HepG2 (cell line): ENCODE data around the gene CASZ1. TPM values are rescaled to one million over a fixed set of nuclear protein-coding genes. Genes with fewer than 3 reads are reported as not detected.

ENCODE experiments used
- ATAC-seq: fragments of 200-7000 bp; cut with Tn5 transposase; 3 replicates; pipeline ENCODE4 v1.9.1; 2020; ENCODE audit warnings: mild to moderate bottlenecking, moderate library complexity
- BruUV-seq: library from RNA; stranded (reverse); fragments of 400-500 nt; replicated peaks from 2 replicates; lab custom pipeline; 2021; lab: Mats Ljungman, UMichigan
- CTCF ChIA-PET: fragments of 300-600 bp; formaldehyde crosslinking; extraction: SDS; loops from one replicate; lab custom pipeline; 2021; ENCODE audit warnings: low total read pairs, inconsistent platforms, low intra/inter-chr PET ratio; lab: Yijun Ruan, JAX
- POLR2A ChIA-PET: fragments of 350-600 bp; sonication (Branson Sonifier 250); formaldehyde crosslinking; loops from one replicate; lab custom pipeline; 2020; ENCODE audit warnings: antibody characterized with exemption, inconsistent platforms; lab: Yijun Ruan, JAX
- DNase-seq: peaks from one replicate; pipeline ENCODE4 v3.0.0-alpha.2; 2015; ENCODE audit warnings: low spot score
- FAIRE-seq: peaks from 3 replicates; lab custom pipeline; 2011; peaks lifted over from hg19 to GRCh38; lab: Jason Lieb, UNC
- H2AFZ ChIP-seq: one replicate; pipeline ENCODE4 v1.6.1; 2011; ENCODE audit warnings: low read length, inconsistent platforms
- H3K27ac ChIP-seq: fragments of 300-600 bp; 3 replicates; pipeline ENCODE4 v1.8.0; 2011; ENCODE audit warnings: mixed run types, mild to moderate bottlenecking, mixed read lengths, low read length, inconsistent platforms; ENCODE audit not compliant: insufficient read depth; ENCODE audit errors: extremely low read length
- H3K27me3 ChIP-seq, 2 experiments: fragments of 200-600 bp in 1 of 2; 2 replicates in 1 of 2; 3 replicates in 1 of 2; pipeline versions ENCODE4 v1.6.0 to v1.8.0; 2011; ENCODE audit warnings: low read length in 2 of 2, mild to moderate bottlenecking in 2 of 2, moderate library complexity in 2 of 2, inconsistent platforms in 1 of 2; ENCODE audit not compliant: insufficient read depth in 2 of 2, control insufficient read depth in 1 of 2
- H3K36me3 ChIP-seq, 2 experiments: fragments of 200-600 bp in 1 of 2; replicated peaks in 1 of 2; 2 replicates in 1 of 2; 3 replicates in 1 of 2; pipeline versions ENCODE4 v1.5.1 to v1.8.0; 2011; ENCODE audit warnings: low read length in 2 of 2, inconsistent platforms in 1 of 2; ENCODE audit not compliant: insufficient read depth in 2 of 2, control insufficient read depth in 1 of 2
- H3K4me1 ChIP-seq: 2 replicates; pipeline ENCODE4 v1.5.1; 2012; ENCODE audit warnings: low read length, inconsistent platforms; ENCODE audit not compliant: insufficient read depth
- H3K4me2 ChIP-seq: 2 replicates; pipeline ENCODE4 v1.6.0; 2011; ENCODE audit warnings: low read depth, low read length, inconsistent platforms
- H3K4me3 ChIP-seq, 3 experiments: fragments of 200-600 bp in 1 of 3; sonication (generic), shearing (Covaris generic) in 1 of 3; replicated peaks in 1 of 3; 2 replicates each; pipeline ENCODE4 v1.5.1; 2011 to 2016; ENCODE audit warnings: low read length in 3 of 3, inconsistent platforms in 2 of 3, low read depth in 2 of 3, mild to moderate bottlenecking in 2 of 3, control low read depth in 1 of 3, mixed read lengths in 1 of 3; ENCODE audit not compliant: insufficient read depth in 1 of 3
- H3K79me2 ChIP-seq: one replicate; pipeline ENCODE4 v1.6.1; 2011; ENCODE audit warnings: low read length, inconsistent platforms; ENCODE audit not compliant: insufficient read depth
- H3K9ac ChIP-seq: 2 replicates; pipeline ENCODE4 v1.6.0; 2011; ENCODE audit warnings: mild to moderate bottlenecking, low read depth, low read length, inconsistent platforms; ENCODE audit not compliant: insufficient read depth
- H3K9me3 ChIP-seq: 2 replicates; pipeline ENCODE4 v1.5.1; 2012; ENCODE audit warnings: mild to moderate bottlenecking, low read length
- H4K20me1 ChIP-seq: 2 replicates; pipeline ENCODE4 v1.6.0; 2011; ENCODE audit warnings: inconsistent platforms, mild to moderate bottlenecking, low read length, moderate library complexity; ENCODE audit not compliant: insufficient read depth
- GATAD1 ChIP-seq: IDR thresholded peaks from 2 replicates; pipeline ENCODE4 v1.6.1; 2016; ENCODE audit warnings: missing genetic modification reagents, missing compliant biosample characterization
- HCFC1 ChIP-seq: fragments of 150-350 bp; IDR thresholded peaks from 2 replicates; pipeline ENCODE4 v1.6.1; 2014; ENCODE audit warnings: low read depth, low read length
- POLR2A ChIP-seq, 2 experiments: IDR thresholded peaks; 2 replicates each; pipeline ENCODE4 v1.6.1; 2011; ENCODE audit warnings: low read depth in 2 of 2, low read length in 2 of 2, mild to moderate bottlenecking in 1 of 2, moderate library complexity in 1 of 2; ENCODE audit not compliant: insufficient read depth in 1 of 2
- ZBTB7A ChIP-seq: sonication (generic); formaldehyde crosslinking; IDR thresholded peaks from 2 replicates; pipeline ENCODE4 v1.8.0; 2022; ENCODE audit warnings: mild to moderate bottlenecking, missing genetic modification reagents
- ZFP36L2 ChIP-seq: sonication (generic); formaldehyde crosslinking; IDR thresholded peaks from 2 replicates; pipeline ENCODE4 v1.4.0; 2020; ENCODE audit warnings: missing genetic modification reagents
- ZNF12 ChIP-seq: sonication (generic); formaldehyde crosslinking; IDR thresholded peaks from 2 replicates; pipeline ENCODE4 v1.5.0; 2020; ENCODE audit warnings: missing genetic modification reagents
- ZNF121 ChIP-seq: sonication (generic); formaldehyde crosslinking; IDR thresholded peaks from 2 replicates; pipeline ENCODE4 v1.5.0; 2020; ENCODE audit warnings: mild to moderate bottlenecking, missing genetic modification reagents
- ZNF709 ChIP-seq: sonication (generic); formaldehyde crosslinking; IDR thresholded peaks from 2 replicates; pipeline ENCODE4 v1.5.0; 2020; ENCODE audit warnings: mild to moderate bottlenecking, missing genetic modification reagents
- WGBS: methylation state at CpG from one replicate; pipeline ENCODE4 v1.1.6; 2017; ENCODE audit warnings: low lambda C conversion rate; 5-methylcytosine and 5-hydroxymethylcytosine counted together
- in situ Hi-C: cut with HindIII; loops from 2 replicates; pipeline ENCODE4 v1.10.0; 2017; ENCODE audit warnings: low pct_unique_long_range_greater_than_20kb; ENCODE audit not compliant: extremely low pct_ligation_motif_present
- intact Hi-C: fragments of 100-400 bp; cut with micrococcal nuclease; formaldehyde crosslinking; loops from one replicate; pipeline ENCODE4 v1.10.0; 2022; ENCODE audit not compliant: unreplicated experiment
- polyA plus RNA-seq, 8 experiments: library from polyadenylated mRNA; depleted of rRNA in 3 of 8; stranded (reverse) in 7 of 8; unstranded in 1 of 8; fragments of >200 nt; fragmentation: Illumina TruSeq in 4 of 8; extraction: Trizol in 4 of 8; gene quantifications; 2 replicates each; pipeline versions ENCODE4 v1.2.1 to v1.2.3, GENCODE V29; 2011 to 2016; ENCODE audit warnings: low read depth in 4 of 8, missing spikeins in 1 of 8, mixed read lengths in 1 of 8; ENCODE audit not compliant: insufficient read depth in 1 of 8
- total RNA-seq, 5 experiments: library from RNA; depleted of rRNA; stranded (reverse); fragments of >200 nt; fragmentation: Illumina TruSeq; extraction: Trizol; gene quantifications; 2 replicates each; pipeline ENCODE4 v1.2.3, GENCODE V29; 2016; ENCODE audit warnings: low read depth in 1 of 5
- TF ChIP-seq, protein P1 (sequence below): sonication (generic); formaldehyde crosslinking; IDR thresholded peaks from 2 replicates; pipeline ENCODE4 v1.5.0; 2020; ENCODE audit warnings: mild to moderate bottlenecking, missing genetic modification reagents
- TF ChIP-seq, protein P2 (sequence below): IDR thresholded peaks from 2 replicates; pipeline ENCODE4 v1.6.1; 2016; ENCODE audit warnings: missing compliant biosample characterization, missing genetic modification reagents, borderline replicate concordance
- TF ChIP-seq, protein P3 (sequence below): sonication (generic); formaldehyde crosslinking; IDR thresholded peaks from 2 replicates; pipeline ENCODE4 v1.9.0; 2021; ENCODE audit warnings: missing genetic modification reagents, borderline replicate concordance

The CASZ1 gene
- total and polyA plus RNA-seq, 2 of the 13 experiments (the other 11 are each of a cell fraction or from before 2014, with no cell fraction given), result 1.9 to 3.7 TPM

DNA sequence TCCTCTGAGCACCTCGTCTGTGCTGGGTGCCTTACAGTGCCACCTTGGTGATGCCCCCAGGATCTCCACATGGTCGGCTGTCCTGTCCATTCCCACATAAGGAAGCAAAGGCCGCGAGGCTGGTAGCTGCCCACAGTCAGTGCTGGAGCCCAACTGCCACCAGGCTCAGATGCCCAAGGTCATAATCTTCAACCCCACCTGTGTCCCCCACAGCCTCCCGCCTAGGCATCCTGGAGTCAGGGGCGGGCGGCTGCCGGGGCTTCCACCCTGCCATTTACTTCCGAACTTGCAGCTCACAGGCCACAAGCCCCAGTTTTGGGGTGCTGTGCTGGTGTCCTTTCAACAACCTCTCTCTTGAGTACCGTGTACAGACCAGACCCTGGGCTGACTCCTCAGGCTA, 126.3 kb downstream of the CASZ1 start:
- H3K4me3 ChIP-seq, result no peak overlapping the region
- no peaks in the 10 kb centered on the region for H3K36me3 ChIP-seq
- DNase-seq, result no peak
- intact Hi-C loops (no loop called here), in situ Hi-C loops (no loop called here)
- H3K4me2 ChIP-seq, result no peak overlapping the region
- no peak for TF ChIP-seq HCFC1
- H3K27ac ChIP-seq, result no peak overlapping the region
- H3K4me1 ChIP-seq, result peaks cover 21% of the 10 kb centered on the region
- H3K27me3 ChIP-seq, result no peaks in the 10 kb centered on the region
- FAIRE-seq, result no peak
- H2AFZ ChIP-seq, result no peak overlapping the region
- no peaks in the 10 kb centered on the region for H4K20me1 ChIP-seq
- BruUV-seq, result no TSS peak
- no peak overlapping the region for H3K9ac ChIP-seq
- no peak for ATAC-seq
- no peaks in the 10 kb centered on the region for H3K9me3 ChIP-seq
- ChIA-PET POLR2A (no interaction called here), CTCF (no interaction called here)
- WGBS, result 100% methylated on average over 1 of the region's 10 CpGs
- H3K79me2 ChIP-seq, result no peaks in the 10 kb centered on the region

DNA sequence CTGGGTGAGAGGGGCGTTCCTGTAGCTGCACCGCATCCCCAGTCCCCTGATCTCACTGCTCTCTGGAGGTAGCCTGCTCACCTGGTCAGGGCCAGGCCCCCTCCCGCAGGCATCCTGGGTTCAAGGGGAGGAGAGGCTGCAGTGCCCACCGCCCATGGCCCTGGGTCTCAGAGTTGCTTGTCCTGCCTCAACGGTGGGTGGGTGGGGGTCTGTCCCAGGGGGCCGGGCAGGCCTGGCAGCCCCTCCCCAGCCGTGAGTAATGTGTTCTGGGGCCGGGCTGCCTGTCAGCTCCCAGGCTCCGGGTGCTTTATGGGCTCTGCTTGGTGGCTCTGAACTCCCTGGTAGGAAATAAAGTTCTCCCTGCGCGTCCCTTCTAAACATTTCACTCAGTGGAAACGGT, 126.9 kb downstream of the CASZ1 start:
- no peak for FAIRE-seq
- H3K9me3 ChIP-seq, result no peaks in the 10 kb centered on the region
- TF ChIP-seq ZNF121 (CRISPR knock-in tag) (no peak), ZBTB7A (CRISPR knock-in tag) (no peak), ZNF12 (CRISPR knock-in tag) (no peak), ZFP36L2 (CRISPR knock-in tag) (no peak), POLR2A (IDR thresholded peaks at IDR 0.05; ENCODE audit: insufficient read depth in 1 of 2, low read depth in 2 of 2, low read length in 2 of 2) (no peak), ZNF709 (CRISPR knock-in tag) (no peak), GATAD1 (no peak)
- TF ChIP-seq, protein P1, sequence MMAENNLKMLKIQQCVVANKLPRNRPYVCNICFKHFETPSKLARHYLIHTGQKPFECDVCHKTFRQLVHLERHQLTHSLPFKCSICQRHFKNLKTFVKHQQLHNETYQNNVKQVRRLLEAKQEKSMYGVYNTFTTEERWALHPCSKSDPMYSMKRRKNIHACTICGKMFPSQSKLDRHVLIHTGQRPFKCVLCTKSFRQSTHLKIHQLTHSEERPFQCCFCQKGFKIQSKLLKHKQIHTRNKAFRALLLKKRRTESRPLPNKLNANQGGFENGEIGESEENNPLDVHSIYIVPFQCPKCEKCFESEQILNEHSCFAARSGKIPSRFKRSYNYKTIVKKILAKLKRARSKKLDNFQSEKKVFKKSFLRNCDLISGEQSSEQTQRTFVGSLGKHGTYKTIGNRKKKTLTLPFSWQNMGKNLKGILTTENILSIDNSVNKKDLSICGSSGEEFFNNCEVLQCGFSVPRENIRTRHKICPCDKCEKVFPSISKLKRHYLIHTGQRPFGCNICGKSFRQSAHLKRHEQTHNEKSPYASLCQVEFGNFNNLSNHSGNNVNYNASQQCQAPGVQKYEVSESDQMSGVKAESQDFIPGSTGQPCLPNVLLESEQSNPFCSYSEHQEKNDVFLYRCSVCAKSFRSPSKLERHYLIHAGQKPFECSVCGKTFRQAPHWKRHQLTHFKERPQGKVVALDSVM (CRISPR knock-in tag), result no peak
- TF ChIP-seq, protein P2, sequence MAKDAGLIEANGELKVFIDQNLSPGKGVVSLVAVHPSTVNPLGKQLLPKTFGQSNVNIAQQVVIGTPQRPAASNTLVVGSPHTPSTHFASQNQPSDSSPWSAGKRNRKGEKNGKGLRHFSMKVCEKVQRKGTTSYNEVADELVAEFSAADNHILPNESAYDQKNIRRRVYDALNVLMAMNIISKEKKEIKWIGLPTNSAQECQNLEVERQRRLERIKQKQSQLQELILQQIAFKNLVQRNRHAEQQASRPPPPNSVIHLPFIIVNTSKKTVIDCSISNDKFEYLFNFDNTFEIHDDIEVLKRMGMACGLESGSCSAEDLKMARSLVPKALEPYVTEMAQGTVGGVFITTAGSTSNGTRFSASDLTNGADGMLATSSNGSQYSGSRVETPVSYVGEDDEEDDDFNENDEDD, result no peak
- TF ChIP-seq, protein P3, sequence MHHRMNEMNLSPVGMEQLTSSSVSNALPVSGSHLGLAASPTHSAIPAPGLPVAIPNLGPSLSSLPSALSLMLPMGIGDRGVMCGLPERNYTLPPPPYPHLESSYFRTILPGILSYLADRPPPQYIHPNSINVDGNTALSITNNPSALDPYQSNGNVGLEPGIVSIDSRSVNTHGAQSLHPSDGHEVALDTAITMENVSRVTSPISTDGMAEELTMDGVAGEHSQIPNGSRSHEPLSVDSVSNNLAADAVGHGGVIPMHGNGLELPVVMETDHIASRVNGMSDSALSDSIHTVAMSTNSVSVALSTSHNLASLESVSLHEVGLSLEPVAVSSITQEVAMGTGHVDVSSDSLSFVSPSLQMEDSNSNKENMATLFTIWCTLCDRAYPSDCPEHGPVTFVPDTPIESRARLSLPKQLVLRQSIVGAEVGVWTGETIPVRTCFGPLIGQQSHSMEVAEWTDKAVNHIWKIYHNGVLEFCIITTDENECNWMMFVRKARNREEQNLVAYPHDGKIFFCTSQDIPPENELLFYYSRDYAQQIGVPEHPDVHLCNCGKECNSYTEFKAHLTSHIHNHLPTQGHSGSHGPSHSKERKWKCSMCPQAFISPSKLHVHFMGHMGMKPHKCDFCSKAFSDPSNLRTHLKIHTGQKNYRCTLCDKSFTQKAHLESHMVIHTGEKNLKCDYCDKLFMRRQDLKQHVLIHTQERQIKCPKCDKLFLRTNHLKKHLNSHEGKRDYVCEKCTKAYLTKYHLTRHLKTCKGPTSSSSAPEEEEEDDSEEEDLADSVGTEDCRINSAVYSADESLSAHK (CRISPR knock-in tag), result no peak
- TF ChIP-seq, all 625 proteins: peak for 0
- WGBS, result 70% methylated on average over 7 of the region's 12 CpGs
- Histone ChIP-seq H3K79me2 (no peaks in the 10 kb centered on the region), H3K9ac (no peak overlapping the region), H3K4me1 (peaks cover 21% of the 10 kb centered on the region), H3K27ac (no peak overlapping the region), H2AFZ (no peak overlapping the region), H3K4me2 (no peak overlapping the region), H4K20me1 (no peaks in the 10 kb centered on the region), H3K4me3 (no peak overlapping the region), H3K27me3 (no peaks in the 10 kb centered on the region), H3K36me3 (no peaks in the 10 kb centered on the region)
- no TSS peak for BruUV-seq
- in situ Hi-C loops, result no loop called here
- ATAC-seq, result no peak
- POLR2A ChIA-PET, result interaction anchor here (2.0 to 2.3 kb wide), 2 partner anchors 12 to 16 kb away, joined by 8 to 12 read pairs; no protein-coding TSS in a partner anchor
- no peak for DNase-seq
- intact Hi-C loops, result no loop called here
- CTCF ChIA-PET, result no interaction called here
